CD4-positive, alpha-beta T cell treated with Interleukin-21 for 1 hour (primary cell): Measurements from ENCODE around the gene SCAMP1.
A peak's percentile ranks its signal among the peaks of the same experiment; 100 is the strongest.

Experiments
- DNase-seq: peaks from one replicate; pipeline ENCODE4 v3.0.0-alpha.2; 2020

SCAMP1 gene

GRCh38 chr5:78497573-78498533 is 137.4 kb downstream of the SCAMP1 start:
- DNase-seq = no peak

DNA sequence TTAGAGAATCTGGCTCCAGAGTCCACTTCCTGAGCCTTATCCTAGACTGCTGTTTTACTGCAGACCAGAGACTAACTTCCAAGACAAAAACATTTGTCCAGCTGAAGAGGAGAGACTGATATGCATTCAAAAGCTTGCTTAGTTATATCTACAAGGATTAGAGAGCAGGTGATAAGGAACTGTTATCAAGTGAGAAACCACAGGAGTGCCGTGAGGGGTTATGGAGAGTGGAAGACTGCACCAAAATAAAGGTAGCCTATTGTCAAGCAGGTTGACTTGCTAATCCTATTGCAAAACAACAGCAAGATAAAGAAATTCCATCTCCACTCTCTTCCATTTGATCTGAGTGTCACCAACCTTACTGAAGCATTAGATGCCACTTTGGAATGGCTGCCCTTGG is 139.1 kb downstream of the SCAMP1 start:
- DNase-seq = no peak

GRCh38 chr5:78500028-78500427 is 139.6 kb downstream of the SCAMP1 start:
- DNase-seq = no peak

DNA sequence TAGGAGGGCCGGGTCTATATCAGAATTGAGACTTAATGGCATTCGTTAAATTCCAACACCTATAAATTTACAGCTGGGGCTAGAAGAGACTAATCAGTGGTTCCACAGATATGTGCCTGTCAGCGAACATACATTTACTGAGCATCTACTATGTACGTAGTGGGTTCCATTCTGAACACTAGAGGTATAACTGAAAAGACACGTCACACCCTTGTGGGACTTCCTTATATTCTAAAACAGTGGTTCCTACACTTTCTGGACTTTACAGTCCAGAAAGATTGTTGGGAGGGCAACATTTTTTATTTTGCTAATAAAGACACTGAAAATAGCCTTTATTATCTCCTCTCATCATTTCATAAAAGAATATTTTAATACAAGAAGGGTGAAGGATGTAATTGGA is 140.5 kb downstream of the SCAMP1 start:
- no peak for DNase-seq

DNA sequence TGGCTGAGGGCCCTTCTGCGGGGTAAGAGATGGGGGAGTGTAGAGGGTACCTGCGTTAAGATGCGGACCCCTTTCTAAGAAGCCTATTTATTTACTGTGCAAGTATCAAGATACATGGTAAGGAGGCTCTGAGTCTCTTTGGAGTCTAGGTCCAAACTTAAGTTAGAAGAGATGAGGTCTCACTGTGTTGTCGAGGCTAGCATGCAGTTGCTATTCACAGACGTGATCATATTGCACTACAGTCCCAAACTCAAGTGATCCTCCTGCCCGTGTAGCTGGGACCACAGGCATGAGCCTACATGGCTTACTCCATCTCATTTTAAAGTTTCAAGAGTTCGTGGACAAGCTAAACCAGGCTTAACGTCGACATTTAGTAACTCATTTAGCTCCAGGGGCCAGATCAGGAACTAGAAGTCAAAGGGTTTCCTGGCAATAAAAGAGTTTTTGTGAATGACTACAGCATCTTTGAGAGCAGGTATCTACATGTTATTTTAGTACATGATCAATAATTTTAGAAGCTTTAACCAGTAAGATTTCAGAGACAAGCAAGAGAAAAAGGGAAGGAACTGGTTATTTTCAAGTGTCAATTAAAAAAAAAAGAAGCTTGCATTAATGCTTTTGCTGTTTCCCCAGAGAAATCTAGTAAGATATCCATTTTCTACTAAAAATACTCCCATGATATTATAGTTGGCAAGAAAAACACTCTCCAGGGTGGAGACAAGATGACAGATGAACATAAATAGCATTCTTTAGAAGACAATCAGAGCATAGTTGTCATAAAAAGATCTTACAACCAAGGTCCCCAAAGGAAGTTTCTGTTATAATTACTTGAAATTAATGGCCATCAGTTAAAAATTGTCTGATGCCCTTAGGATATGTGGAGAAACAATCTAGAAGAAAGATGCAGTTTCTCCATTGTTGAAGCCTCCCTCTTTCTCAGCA is 141.3 kb downstream of the SCAMP1 start:
- DNase-seq = no peak

DNA sequence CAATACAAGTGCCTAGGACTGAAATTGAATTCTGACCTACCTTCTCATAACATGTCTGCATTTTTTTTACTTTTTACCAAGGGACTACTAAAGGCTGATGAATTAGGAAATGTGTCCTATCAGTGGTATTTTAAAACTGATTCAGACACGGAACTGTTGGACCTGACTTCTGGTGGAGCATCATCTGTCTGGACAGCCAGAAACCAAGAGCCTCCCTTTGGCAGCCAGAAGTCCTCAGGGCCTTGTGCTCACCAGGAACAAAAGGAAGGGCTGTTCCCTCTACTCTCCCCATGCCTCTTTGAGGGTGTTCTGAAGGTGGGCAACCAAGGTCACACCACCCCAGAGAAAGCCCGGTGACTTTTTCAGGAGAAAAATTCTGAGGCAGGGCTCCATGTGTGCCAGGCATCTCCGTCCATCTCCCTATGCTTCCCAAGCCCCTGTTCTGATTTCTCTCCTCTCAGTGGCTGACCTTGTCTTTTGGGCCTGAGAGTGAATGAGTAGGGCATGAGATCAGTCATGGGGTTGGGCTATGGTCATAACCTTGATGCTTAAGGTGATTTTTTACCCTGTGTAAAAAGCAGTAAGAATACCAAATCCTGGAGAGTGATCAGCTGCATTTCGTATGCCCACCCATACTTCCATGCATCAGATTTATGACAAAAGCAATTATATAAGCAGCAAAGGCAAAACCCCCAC is 143.7 kb downstream of the SCAMP1 start:
- no peak for DNase-seq

DNA sequence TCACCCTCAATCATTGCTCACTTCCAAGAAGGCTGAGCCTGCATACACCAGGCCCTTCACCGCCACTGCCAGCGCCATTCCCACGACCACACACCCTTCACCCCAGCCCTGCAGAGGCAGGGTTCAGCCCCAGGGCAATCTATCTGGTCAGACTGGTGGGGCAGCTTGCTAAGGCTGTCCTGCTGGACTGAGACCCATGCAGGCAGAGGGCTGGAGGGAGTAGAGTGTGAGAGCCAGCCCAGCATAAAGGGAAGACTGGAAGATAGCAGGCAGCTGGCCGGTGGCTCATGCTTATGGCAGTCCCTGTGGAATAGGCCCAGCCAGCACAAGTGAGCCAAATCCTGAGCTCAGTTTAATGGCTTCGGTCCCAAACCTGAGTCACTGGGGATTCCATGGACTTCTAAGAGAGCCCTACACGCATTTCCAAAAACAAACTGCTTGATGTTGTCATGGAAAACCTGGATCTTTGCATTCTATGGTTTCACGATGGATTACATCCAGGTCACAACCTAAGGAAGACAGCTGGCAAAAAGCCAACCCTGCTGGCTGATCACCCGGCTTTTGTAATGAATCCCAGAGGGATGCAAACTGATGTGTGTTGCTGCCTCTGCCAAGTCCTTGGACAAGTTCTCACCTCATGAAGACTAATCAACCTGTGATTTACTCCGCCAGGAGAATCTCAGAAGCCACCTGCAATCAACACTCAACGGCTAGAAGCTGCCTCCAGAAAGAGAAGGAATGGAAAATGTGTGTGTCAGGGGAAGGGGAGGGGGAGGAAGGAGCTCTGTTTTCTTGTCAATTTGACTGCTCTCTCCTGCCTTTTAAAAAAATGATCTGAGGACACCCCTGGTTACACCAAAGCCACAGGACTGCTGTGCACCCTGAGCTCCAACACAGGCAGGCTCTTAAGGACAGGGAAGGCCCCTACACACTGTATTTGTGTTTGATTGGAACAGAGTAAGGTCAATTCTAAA is 144.6 kb downstream of the SCAMP1 start:
- DNase-seq = no peak

DNA sequence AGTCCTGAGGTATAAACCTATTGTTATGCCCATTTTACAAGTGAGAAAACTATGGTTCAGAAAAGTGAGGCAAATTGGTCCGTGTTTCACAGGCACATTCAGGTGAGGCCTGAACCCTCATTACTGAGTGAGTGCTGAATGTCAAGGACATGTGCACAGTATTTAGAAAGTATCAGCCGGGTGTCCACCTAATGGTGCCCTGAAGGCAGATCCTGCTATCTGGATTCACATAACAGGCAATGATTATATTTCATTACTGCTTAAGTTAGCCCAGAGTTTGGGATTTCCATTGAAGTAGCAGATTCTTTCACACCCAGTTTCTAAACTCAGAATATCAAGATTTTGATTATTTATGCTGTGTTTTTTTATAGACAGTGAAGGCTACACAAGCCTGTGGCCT is 145.4 kb downstream of the SCAMP1 start:
- no peak for DNase-seq

DNA sequence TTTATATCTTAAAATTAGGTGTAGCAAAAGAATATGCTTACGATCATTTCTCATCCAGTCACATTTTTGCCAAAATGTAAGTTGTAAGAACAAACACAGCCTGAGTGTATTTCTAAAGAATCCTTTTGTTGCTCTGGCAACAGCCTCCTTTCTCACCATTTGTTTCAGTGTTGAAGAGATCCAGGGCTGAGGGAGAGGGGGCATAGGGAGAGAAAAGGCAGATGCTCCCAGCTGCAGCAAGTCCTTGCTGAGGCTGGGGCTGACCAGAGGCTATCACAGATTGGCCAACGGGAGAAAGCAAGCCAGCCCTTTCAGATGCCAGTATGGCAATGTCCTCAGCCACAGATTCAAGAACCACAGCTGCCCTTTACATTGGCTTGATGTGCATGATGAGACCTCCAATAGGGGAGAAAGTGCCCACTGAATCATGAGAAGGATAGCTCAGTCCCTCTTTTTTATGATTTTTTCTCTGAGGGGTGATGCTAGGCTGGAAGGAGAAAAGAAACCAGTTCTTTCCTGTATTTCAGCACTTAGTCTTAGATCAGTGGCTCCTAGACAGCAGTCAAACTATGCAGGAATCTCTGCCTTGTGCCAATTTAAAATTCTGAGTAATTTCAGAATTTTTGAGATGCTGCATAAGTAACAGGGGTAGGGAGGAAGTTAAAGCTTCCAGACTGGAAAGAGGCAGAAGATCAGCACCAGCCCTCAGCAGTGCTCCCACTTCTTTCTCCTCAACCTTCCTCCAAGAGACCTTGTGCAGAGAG is 146.0 kb downstream of the SCAMP1 start:
- DNase-seq = no peak

- DNase-seq = no peak
These were observed 147.1 kb downstream of the SCAMP1 start for GRCh38 chr5:78507531-78507930.

GRCh38 chr5:78508186-78508765 is 147.9 kb downstream of the SCAMP1 start:
- DNase-seq = no peak

DNA sequence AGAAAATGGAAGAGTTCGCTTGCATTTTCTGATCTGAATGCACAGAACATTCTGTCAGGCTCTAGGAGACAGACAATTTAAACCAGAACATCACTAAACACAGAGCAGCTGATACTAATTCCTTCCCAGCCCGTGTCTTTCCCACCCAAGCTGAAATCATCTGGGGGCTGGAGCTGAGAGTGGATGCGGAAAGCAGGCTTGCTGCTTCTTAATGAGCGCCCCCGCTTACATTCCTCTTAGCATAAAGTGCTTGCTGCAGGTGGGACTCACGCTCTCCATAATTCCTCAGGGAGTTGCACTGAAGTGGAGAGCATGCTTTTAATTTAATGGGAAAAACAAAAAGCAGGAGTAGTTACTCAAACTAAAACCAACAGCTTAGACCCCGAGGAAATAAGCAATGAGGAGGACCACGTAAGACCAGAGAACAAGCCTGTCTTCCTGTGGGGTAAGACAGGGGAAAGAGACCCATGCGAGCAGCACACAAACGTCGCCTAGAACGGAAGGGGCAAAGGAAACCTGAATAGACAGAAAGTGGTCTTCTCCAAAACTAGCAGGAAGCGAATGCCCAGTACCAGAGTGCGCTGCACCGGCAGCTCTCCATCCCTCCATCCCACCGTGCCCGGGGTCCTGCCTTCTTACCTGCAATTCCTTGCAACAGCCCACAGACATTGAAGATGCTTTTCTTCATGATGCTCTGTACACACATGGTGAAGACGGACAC is 148.9 kb downstream of the SCAMP1 start:
- DNase-seq = peak; percentile 4

DNA sequence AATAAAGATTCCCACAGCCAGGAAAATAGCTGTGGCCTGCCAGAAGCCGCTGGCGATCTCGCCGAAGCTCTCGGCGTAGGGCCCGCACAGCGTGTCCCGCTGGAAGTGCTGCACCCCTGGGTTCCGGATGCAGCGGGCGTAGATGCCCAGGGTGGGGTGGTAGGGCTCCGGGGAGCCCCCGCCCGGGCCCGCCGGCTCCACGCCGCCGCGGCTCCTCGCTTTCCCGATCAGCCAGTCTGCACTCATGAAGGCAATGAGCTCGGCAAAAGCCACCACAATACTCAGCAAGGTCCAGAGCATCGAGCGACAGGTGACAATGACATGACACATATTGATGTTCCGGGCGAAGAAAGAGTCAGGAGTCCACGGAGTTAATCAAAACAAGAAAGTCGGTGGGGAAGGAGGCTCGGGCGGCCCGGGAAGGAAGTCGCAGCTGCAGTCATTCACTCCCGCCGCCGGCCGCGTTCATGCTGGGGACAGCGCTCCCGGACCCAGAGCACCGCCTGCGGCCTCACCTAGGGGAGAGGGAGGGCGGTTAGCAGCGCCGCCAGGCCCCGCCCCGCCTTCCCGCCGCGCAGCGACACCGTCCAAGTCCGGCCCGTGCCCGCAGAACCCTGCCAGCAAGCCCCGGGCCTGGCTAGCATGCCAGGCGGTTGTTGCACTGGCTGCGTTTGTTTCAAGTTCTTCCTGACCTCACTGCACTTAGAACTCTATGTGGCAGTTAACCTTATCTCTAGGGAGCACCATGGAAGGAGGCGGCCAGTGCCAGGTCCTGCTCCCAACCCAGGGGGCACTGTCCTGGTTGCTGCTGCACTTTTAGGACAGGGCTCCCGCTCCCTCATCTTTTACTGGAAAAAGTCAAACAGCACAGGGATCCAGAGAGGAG is 149.7 kb downstream of the SCAMP1 start:
- DNase-seq = peak; percentile 15

DNA sequence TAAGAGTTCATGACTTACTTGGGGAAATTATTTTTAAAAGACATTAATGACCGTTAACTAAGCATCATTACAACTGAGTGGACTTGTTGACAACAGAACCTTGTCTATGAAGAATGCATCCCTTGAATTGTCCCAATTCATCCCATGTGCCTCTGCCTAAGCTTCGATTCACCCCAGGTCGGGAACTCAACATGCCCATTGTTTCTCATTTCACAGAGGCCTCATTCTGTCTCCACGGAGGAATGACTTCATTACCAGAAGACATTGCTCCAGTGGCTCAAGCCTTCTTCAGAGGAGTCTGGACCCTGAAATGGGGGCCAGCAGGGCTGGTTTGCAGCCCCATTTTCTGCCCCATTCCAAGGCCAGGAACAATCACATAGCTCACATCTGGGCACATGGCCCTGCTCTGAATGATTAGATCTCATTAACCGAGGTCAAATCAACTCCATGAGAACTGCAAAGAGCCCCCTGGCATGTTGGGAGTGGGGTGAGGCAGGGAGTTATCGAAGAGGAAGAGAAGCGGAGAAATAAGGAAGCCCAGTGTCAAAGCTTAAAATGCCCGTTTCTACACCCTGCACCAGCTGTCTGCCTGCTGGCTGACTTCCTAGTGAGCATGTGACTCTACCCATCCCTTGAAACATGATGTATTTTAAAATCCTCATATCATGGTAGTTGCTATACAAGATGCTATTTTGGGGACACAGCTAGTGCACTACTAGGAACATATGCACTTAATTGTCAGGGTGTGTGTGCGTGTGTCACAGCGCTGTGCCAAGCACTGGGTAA is 150.9 kb downstream of the SCAMP1 start:
- DNase-seq = no peak

DNA sequence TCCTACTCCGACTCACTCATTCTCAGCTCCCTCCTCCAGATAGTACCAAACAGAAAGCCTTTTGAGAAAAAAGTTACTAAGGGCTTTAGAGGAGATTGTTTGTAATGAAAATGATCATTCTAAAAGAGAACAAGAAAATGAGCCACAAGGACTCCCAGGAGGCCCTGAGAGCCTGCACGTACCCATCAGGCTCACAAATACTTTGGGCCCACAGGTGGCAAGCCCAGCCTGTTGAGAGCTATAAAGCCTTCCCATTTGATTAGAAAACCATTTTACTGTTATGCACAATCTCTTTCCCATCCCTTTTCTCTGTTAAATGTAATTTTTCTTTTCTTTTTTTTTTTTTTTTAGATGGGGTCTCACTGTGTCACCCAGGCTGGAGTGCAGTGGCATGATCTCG is 152.0 kb downstream of the SCAMP1 start:
- DNase-seq = no peak

DNA sequence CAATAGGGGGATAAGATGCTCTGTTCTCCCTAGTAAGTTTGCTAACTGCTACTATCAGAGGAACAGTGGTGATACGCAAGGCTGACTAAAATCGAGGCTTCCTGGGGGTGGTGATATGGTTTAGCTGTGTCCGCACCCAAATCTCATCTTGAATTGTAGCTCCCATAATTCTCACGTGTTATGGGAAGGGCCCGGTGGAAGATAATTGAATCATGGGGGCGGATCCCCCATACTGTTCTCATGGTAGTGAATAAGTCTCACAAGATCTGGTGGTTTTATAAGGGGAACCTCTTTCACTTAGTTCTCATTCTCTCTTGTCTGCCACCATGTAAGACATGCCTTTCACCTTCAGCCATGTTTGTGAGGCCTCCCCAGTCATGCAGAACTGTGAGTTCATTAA is 153.0 kb downstream of the SCAMP1 start:
- no peak for DNase-seq

DNA sequence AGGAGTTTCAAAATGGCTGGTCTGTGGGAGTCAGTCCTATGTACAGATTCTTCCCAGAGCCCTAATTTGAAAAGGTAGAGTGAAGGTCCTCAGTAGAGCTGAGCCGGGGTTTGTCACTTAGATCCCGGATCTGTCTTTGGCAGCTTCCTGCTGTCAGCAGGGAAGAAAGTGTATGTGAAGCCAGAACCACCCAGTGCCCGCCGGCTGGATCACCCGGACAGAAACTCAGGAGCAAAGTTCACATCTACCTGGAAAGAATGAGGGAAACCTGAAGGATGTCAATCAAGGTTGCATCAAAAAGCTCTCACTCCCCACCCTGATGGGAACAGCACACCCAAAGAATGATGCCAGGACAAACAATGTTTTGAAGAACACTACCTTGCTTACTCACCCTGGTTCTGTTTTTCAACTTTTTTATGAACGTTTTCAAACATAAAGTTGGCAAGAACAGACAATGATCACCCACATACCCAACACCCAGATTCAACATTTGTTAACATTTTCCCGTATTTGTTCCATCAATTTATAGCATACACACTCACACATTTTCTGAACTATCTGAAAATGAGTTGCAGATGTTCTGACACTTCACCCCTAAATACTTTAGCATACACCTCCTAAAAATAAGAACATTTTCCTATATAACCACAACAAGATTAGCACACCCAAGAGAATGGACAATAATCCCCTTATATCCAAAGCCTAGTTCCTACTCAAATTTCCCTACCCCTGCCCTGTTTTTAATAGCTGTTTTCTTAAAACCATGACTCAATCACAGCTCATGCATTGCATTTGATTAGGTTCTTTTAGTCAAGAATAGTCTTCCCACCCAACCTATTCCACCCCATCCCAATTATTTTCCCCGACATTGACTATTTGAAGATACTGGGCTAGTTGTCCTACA is 154.3 kb downstream of the SCAMP1 start:
- no peak for DNase-seq
